Astrocyte (in vitro differentiated cells and primary cell): ENCODE results near the gene UNC93A.

Source experiments
- CTCF ChIP-seq: IDR thresholded peaks from 2 replicates; pipeline ENCODE4 v1.5.1; 2011; ENCODE audit warnings: low read depth, mild to moderate bottlenecking, inconsistent platforms, low read length, moderate library complexity; ENCODE audit not compliant: insufficient read depth
- EZH2 ChIP-seq: IDR thresholded peaks from 2 replicates; pipeline ENCODE4 v1.6.1; 2012; ENCODE audit warnings: mild to moderate bottlenecking, low read length, inconsistent platforms; ENCODE audit not compliant: insufficient read depth

DNA sequence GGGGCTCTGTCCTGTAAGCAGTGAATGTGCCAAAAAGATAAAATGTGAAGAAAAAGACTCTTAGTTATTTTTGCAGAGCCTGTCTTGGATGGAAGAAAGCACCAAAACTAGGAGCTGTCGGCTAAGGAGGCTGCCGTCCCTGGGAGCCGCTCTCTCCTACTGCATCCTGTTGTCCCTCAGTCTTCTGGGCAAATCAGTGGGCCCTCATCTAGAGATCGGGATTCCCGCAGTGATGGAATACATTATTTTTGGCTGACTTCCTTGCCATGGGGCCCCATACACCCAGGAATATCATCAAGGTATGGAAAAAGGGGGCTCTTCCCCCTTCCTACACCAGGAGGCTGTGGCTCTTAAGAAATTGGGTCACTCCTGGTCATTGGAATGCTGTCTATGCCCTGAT is 37.0 kb downstream of the UNC93A start:
- TF ChIP-seq CTCF (no peak), EZH2 (no peak)
